T1000 (cell line): ENCODE measurements around the gene NFIC.

Experiments
- DNase-seq: peaks from one replicate; lab custom pipeline; 2025; ENCODE audit warnings: mixed read lengths; lab: John Stamatoyannopoulos, UW

Gene NFIC

GRCh38 chr19:3359015-3359918 is 7.1 kb upstream of the NFIC start:
- DNase-seq, result no peak

- DNase-seq, result no peak
Observed at GRCh38 chr19:3359919-3360420, 6.4 kb upstream of the NFIC start.

- no peak for DNase-seq
Observed at GRCh38 chr19:3360421-3361383, 5.7 kb upstream of the NFIC start.

GRCh38 chr19:3361384-3362216 is 4.8 kb upstream of the NFIC start:
- no peak for DNase-seq

GRCh38 chr19:3362217-3362906 is 4.0 kb upstream of the NFIC start:
- DNase-seq, result no peak

GRCh38 chr19:3363841-3364500 is 2.4 kb upstream of the NFIC start:
- DNase-seq, result no peak

- no peak for DNase-seq
Observed at GRCh38 chr19:3364501-3364858, 1.9 kb upstream of the NFIC start.

GRCh38 chr19:3365093-3365835 is 1.1 kb upstream of the NFIC start:
- no peak for DNase-seq

- DNase-seq, result no peak
Observed at GRCh38 chr19:3366753-3367627, 607 bp downstream of the NFIC start.

GRCh38 chr19:3367628-3368440 is 1.5 kb downstream of the NFIC start:
- DNase-seq, result no peak

GRCh38 chr19:3368441-3368795 is 2.0 kb downstream of the NFIC start:
- DNase-seq, result no peak

GRCh38 chr19:3368848-3369336 is 2.5 kb downstream of the NFIC start:
- no peak for DNase-seq

GRCh38 chr19:3369337-3370213 is 3.2 kb downstream of the NFIC start:
- peak; percentile 37 for DNase-seq

- DNase-seq, result no peak
Observed at GRCh38 chr19:3370214-3370720, 3.9 kb downstream of the NFIC start.

GRCh38 chr19:3370728-3371591 is 4.6 kb downstream of the NFIC start:
- no peak for DNase-seq

- DNase-seq, result no peak
Observed at GRCh38 chr19:3372413-3372812, 6.0 kb downstream of the NFIC start.
